Forelimb muscle (tissue), 1 donor: ENCODE results near the gene C16orf95. TPM values are rescaled to one million over a fixed set of nuclear protein-coding genes. Genes with fewer than 3 reads are reported as not detected.

Experiments used
- DNase-seq: peaks from one replicate; pipeline ENCODE4 v3.0.0-alpha.2; 2013; ENCODE audit warnings: low read depth
- polyA plus RNA-seq: library from polyadenylated mRNA; unstranded; fragments of 120-200 nt; gene quantifications from one replicate; pipeline ENCODE4 v1.2.1, GENCODE V29; 2013; ENCODE audit not compliant: insufficient read length

The C16orf95 gene
- polyA plus RNA-seq, 1 donor = 2.9 TPM

- DNase-seq = no peak
Observed at GRCh38 chr16:87332150-87332549, 15.0 kb upstream of the C16orf95 start.

- no peak for DNase-seq
Observed at GRCh38 chr16:87331241-87331801, 14.1 kb upstream of the C16orf95 start.

- DNase-seq = no peak
Observed at GRCh38 chr16:87330646-87331045, 13.5 kb upstream of the C16orf95 start.

- no peak for DNase-seq
Observed at GRCh38 chr16:87330257-87330624, 13.0 kb upstream of the C16orf95 start.

GRCh38 chr16:87329436-87330256 is 12.5 kb upstream of the C16orf95 start:
- no peak for DNase-seq

GRCh38 chr16:87328846-87329245 is 11.7 kb upstream of the C16orf95 start:
- no peak for DNase-seq

GRCh38 chr16:87327798-87328495 is 10.8 kb upstream of the C16orf95 start:
- DNase-seq = no peak

GRCh38 chr16:87326151-87326571 is 9.0 kb upstream of the C16orf95 start:
- DNase-seq = no peak

GRCh38 chr16:87325423-87325858 is 8.2 kb upstream of the C16orf95 start:
- DNase-seq = no peak

GRCh38 chr16:87324411-87325275 is 7.5 kb upstream of the C16orf95 start:
- no peak for DNase-seq

GRCh38 chr16:87323727-87324410 is 6.7 kb upstream of the C16orf95 start:
- DNase-seq = no peak

- DNase-seq = no peak
Observed at GRCh38 chr16:87322833-87323726, 5.9 kb upstream of the C16orf95 start.

GRCh38 chr16:87322360-87322759 is 5.2 kb upstream of the C16orf95 start:
- no peak for DNase-seq

- DNase-seq = no peak
Observed at GRCh38 chr16:87321336-87322107, 4.3 kb upstream of the C16orf95 start.

- DNase-seq = no peak
Observed at GRCh38 chr16:87320510-87321227, 3.5 kb upstream of the C16orf95 start.

- DNase-seq = no peak
Observed at GRCh38 chr16:87319997-87320491, 2.9 kb upstream of the C16orf95 start.

- DNase-seq = no peak
Observed at GRCh38 chr16:87319011-87319410, 1.8 kb upstream of the C16orf95 start.
